Measurements from ENCODE around the gene ADAT1.

GRCh38 chr16:75590920-75591843, 31.9 kb downstream of the ADAT1 start:
- no peak for TF ChIP-seq CTCF (IDR thresholded peaks at IDR 0.05; ENCODE audit: low read depth, low read length, missing input control)
- no peak for TF ChIP-seq EGR1 (IDR thresholded peaks at IDR 0.05; ENCODE audit: low read depth in 2 of 2)
- no peak for TF ChIP-seq FOXA2 (IDR thresholded peaks at IDR 0.05)
- no peak for TF ChIP-seq ATF3 (IDR thresholded peaks at IDR 0.05)
- no peak for TF ChIP-seq RAD21 (IDR thresholded peaks at IDR 0.05)

All from liver (tissue), 3 donors.